Karpas-422 (cell line): ENCODE measurements around the gene OR5AL1. TPM values are rescaled to one million over a fixed set of nuclear protein-coding genes. Genes with fewer than 3 reads are reported as not detected.
"Not testable (repeated sequence)": the region's sequence is repeated elsewhere in the genome, so short reads cannot be mapped to it uniquely, and the experiment has no call there.

ENCODE experiments used
- DNase-seq: peaks from one replicate; pipeline ENCODE4 v3.0.0-alpha.2; 2015
- H2AFZ ChIP-seq: fragments of 200-600 bp; sonication (generic); 2 replicates; pipeline ENCODE4 v1.6.1; 2014; ENCODE audit warnings: antibody characterized with exemption, low read length, mixed read lengths
- H3K27ac ChIP-seq: fragments of 200-600 bp; sonication (generic); 2 replicates; pipeline ENCODE4 v1.5.1; 2014; ENCODE audit warnings: mild to moderate bottlenecking, low read length, moderate library complexity
- H3K27me3 ChIP-seq: fragments of 200-600 bp; sonication (generic); 2 replicates; pipeline ENCODE4 v1.6.1; 2014; ENCODE audit warnings: low read length, mixed read lengths
- H3K36me3 ChIP-seq: fragments of 200-600 bp; sonication (generic); 2 replicates; pipeline ENCODE4 v1.6.1; 2014; ENCODE audit warnings: low read length, mixed read lengths; ENCODE audit not compliant: insufficient read depth
- H3K4me1 ChIP-seq: fragments of 200-600 bp; sonication (generic); 2 replicates; pipeline ENCODE4 v1.6.1; 2014; ENCODE audit warnings: mild to moderate bottlenecking, low read length, mixed read lengths
- H3K4me2 ChIP-seq: fragments of 200-600 bp; sonication (generic); 2 replicates; pipeline ENCODE4 v1.6.1; 2014; ENCODE audit warnings: low read length, low read depth, mild to moderate bottlenecking; ENCODE audit not compliant: poor library complexity, severe bottlenecking
- H3K4me3 ChIP-seq: fragments of 200-600 bp; sonication (generic); 2 replicates; pipeline ENCODE4 v1.5.1; 2014; ENCODE audit warnings: mild to moderate bottlenecking, antibody characterized with exemption, low read length, mixed read lengths
- H3K79me2 ChIP-seq: fragments of 200-600 bp; sonication (generic); 2 replicates; pipeline ENCODE4 v1.6.1; 2014; ENCODE audit warnings: mild to moderate bottlenecking, low read length, mixed read lengths
- H3K9ac ChIP-seq: fragments of 200-600 bp; sonication (generic); 2 replicates; pipeline ENCODE4 v1.6.0; 2014; ENCODE audit warnings: low read length
- H3K9me2 ChIP-seq: fragments of 200-600 bp; sonication (generic), shearing (Covaris generic); replicated peaks from 2 replicates; pipeline ENCODE4 v1.6.0; 2014; ENCODE audit warnings: mild to moderate bottlenecking, low read length, moderate library complexity; ENCODE audit not compliant: insufficient read depth
- H3K9me3 ChIP-seq: fragments of 300-700, 200-600 bp; sonication (generic); 2 replicates; pipeline ENCODE4 v1.6.1; 2014; ENCODE audit warnings: low read length, mixed read lengths
- H4K20me1 ChIP-seq: fragments of 200-600 bp; sonication (generic); 2 replicates; pipeline ENCODE4 v1.6.1; 2014; ENCODE audit warnings: mild to moderate bottlenecking, antibody characterized with exemption, low read length, low read depth; ENCODE audit not compliant: insufficient read depth
- total RNA-seq: library from RNA; depleted of rRNA; stranded (reverse); fragments of >200 nt; shearing (Covaris generic); gene quantifications from 2 replicates; pipeline ENCODE4 v1.2.3, GENCODE V29; 2014; ENCODE audit warnings: low replicate concordance; rRNA removed

Gene OR5AL1
- not detected in 2 replicates for total RNA-seq

GRCh38 chr11:56412396-56412795 is at the start of gene OR5AL1:
Gene OR5AL1, plus strand, starts transcription at chr11:56412696.
- H3K4me3 ChIP-seq: no peak within 1 kb of the TSS
- no peaks in the 10 kb centered on the region for H3K79me2 ChIP-seq
- H4K20me1 ChIP-seq: no peaks in the 10 kb centered on the region
- peaks cover 7% of the 10 kb centered on the region for H3K9me3 ChIP-seq
- no peaks in the 10 kb centered on the region for H3K36me3 ChIP-seq
- no peaks in the 10 kb centered on the region for H3K27me3 ChIP-seq
- H3K9me2 ChIP-seq: no peaks in the 10 kb centered on the region
- H3K4me1 ChIP-seq: no peaks in the 10 kb centered on the region
- H3K9ac ChIP-seq: no peak within 1 kb of the TSS
- DNase-seq: no peak
- H3K4me2 ChIP-seq: no peak within 1 kb of the TSS
- H2AFZ ChIP-seq: no peak within 1 kb of the TSS
- no peak within 1 kb of the TSS for H3K27ac ChIP-seq

GRCh38 chr11:56375324-56375723 is 37.2 kb upstream of the OR5AL1 start, which contains the start of gene OR8U1:
Gene OR8U1, plus strand, starts transcription at chr11:56375624. Its CDS starts 0 bp downstream, at chr11:56375624.
- Histone ChIP-seq H2AFZ (no peak within 1 kb of the TSS), H3K27me3 (no peaks in the 10 kb centered on the region), H3K9me2 (no peaks in the 10 kb centered on the region), H4K20me1 (no peaks in the 10 kb centered on the region), H3K79me2 (no peaks in the 10 kb centered on the region), H3K27ac (no peak within 1 kb of the TSS), H3K4me3 (no peak within 1 kb of the TSS), H3K36me3 (no peaks in the 10 kb centered on the region), H3K9ac (no peak within 1 kb of the TSS), H3K4me2 (no peak within 1 kb of the TSS), H3K9me3 (peaks cover 17% of the 10 kb centered on the region), H3K4me1 (no peaks in the 10 kb centered on the region)
- DNase-seq: no peak

- no peak for DNase-seq
Measured at GRCh38 chr11:56380120-56380519, 32.4 kb upstream of the OR5AL1 start.

GRCh38 chr11:56394381-56394780 is 18.1 kb upstream of the OR5AL1 start:
- Histone ChIP-seq H3K27me3 (no peaks in the 10 kb centered on the region), H3K9me3 (no peaks in the 10 kb centered on the region; the same call in 1 of the 2 replicates), H3K9me2 (no peaks in the 10 kb centered on the region; the same call in 1 of the 2 replicates), H3K79me2 (no peaks in the 10 kb centered on the region), H3K9ac (no peak overlapping the region), H3K4me2 (no peak overlapping the region), H3K4me1 (no peaks in the 10 kb centered on the region), H3K36me3 (no peaks in the 10 kb centered on the region), H2AFZ (no peak overlapping the region), H3K27ac (no peak overlapping the region), H4K20me1 (no peaks in the 10 kb centered on the region), H3K4me3 (no peak overlapping the region)
- no peak for DNase-seq

More at GRCh38 chr11:56380120-56380519, 32.4 kb upstream of the OR5AL1 start:
- Histone ChIP-seq H3K9ac (no peak overlapping the region), H4K20me1 (no peaks in the 10 kb centered on the region), H2AFZ (no peak overlapping the region), H3K79me2 (no peaks in the 10 kb centered on the region), H3K4me3 (no peak overlapping the region), H3K27me3 (no peaks in the 10 kb centered on the region), H3K27ac (no peak overlapping the region), H3K4me2 (no peak overlapping the region), H3K4me1 (no peaks in the 10 kb centered on the region), H3K9me2 (no peaks in the 10 kb centered on the region), H3K9me3 (peaks cover 24% of the 10 kb centered on the region), H3K36me3 (no peaks in the 10 kb centered on the region; the same call in 1 of the 2 replicates)

GRCh38 chr11:56396047-56396446 is 16.4 kb upstream of the OR5AL1 start:
- Histone ChIP-seq H3K9ac (no peak overlapping the region), H2AFZ (no peak overlapping the region), H3K36me3 (no peaks in the 10 kb centered on the region), H3K27ac (no peak overlapping the region), H3K4me2 (no peak overlapping the region), H4K20me1 (no peaks in the 10 kb centered on the region), H3K27me3 (no peaks in the 10 kb centered on the region), H3K4me1 (no peaks in the 10 kb centered on the region), H3K9me3 (no peaks in the 10 kb centered on the region; the same call in 1 of the 2 replicates), H3K79me2 (no peaks in the 10 kb centered on the region), H3K4me3 (no peak overlapping the region), H3K9me2 (no peaks in the 10 kb centered on the region)
- DNase-seq: no peak

- not testable (repeated sequence) for DNase-seq, H3K4me3 ChIP-seq, H3K4me2 ChIP-seq, H2AFZ ChIP-seq, H3K27me3 ChIP-seq, H3K27ac ChIP-seq, H3K36me3 ChIP-seq, H3K4me1 ChIP-seq, H3K9me3 ChIP-seq, H3K9ac ChIP-seq, H3K79me2 ChIP-seq, H4K20me1 ChIP-seq, H3K9me2 ChIP-seq
Measured at GRCh38 chr11:56401858-56402461, 10.5 kb upstream of the OR5AL1 start.

GRCh38 chr11:56404393-56404792 is 8.1 kb upstream of the OR5AL1 start:
- Histone ChIP-seq H3K27me3 (no peaks in the 10 kb centered on the region), H4K20me1 (no peaks in the 10 kb centered on the region), H3K4me1 (no peaks in the 10 kb centered on the region), H3K9ac (no peak overlapping the region), H3K27ac (no peak overlapping the region), H3K79me2 (no peaks in the 10 kb centered on the region), H3K4me2 (no peak overlapping the region), H3K9me2 (no peaks in the 10 kb centered on the region), H3K4me3 (no peak overlapping the region), H2AFZ (no peak overlapping the region), H3K36me3 (no peaks in the 10 kb centered on the region), H3K9me3 (peaks cover 11% of the 10 kb centered on the region)
- DNase-seq: no peak

- Histone ChIP-seq H3K36me3 (no peaks in the 10 kb centered on the region), H4K20me1 (no peaks in the 10 kb centered on the region), H3K27ac (no peak overlapping the region), H3K9me3 (peaks cover 9% of the 10 kb centered on the region), H3K79me2 (no peaks in the 10 kb centered on the region), H3K4me1 (no peaks in the 10 kb centered on the region), H3K9ac (no peak overlapping the region), H2AFZ (no peak overlapping the region), H3K9me2 (no peaks in the 10 kb centered on the region), H3K27me3 (no peaks in the 10 kb centered on the region), H3K4me2 (no peak overlapping the region), H3K4me3 (no peak overlapping the region)
- DNase-seq: no peak
Measured at GRCh38 chr11:56410801-56411200, 1.7 kb upstream of the OR5AL1 start.
